ENCODE measurements around the gene IPO13. TPM values are rescaled to one million over a fixed set of nuclear protein-coding genes. Genes with fewer than 3 reads are reported as not detected.

Gene IPO13
- total RNA-seq, 1 donor from 2014 or later: 8.6 TPM

DNA sequence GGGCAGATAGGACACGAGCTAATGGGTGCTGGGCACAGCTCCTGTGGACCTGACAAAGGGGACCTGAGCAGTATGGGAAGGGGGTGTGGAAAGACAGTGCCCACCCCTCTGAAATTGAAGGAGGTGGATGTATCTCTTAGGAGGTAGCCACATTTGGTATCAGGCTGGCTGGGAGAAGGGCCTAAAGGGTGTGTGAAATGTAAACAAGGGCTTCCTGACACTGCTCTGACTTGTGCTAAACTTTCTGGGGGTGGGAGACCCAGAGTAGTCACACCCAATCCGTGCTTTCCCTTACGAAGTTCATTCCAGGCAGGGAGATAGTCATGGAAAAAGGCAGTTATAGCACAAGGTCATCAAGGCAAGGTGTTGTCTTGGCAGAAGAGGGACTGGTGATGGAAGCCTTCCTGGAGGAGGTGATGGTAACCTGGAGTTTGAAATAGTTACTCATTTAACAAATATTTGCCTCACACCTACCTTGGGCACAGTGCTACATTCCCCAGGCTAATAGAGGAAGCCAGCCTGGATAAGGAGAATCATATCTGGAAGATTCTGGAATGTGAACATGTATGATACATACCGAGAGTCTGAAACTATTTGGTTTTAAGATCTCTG is 39.3 kb downstream of the IPO13 start:
- DNase-seq (ENCODE audit: low read depth, low spot score): no peak

DNA sequence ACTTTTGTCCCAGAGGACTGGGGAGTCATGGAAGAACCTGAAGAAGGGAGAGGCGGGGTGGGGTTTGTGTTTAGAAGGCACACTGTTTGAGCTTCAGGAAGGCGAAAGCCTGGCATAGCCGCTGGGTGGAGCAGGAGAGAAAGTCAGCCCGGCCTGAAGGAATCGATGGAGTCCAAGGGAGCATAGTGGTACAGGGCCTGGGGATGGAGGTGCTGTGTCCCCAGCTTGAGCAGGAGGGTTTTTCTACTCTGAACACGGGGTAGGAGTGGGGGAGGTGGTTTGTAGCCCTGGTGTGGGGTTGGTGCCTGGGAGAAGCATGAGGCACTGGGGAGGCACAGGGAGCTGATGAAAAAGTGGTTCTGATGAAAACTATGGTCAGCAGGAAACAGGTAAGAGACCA is 40.0 kb downstream of the IPO13 start:
- no peak for DNase-seq (ENCODE audit: low read depth, low spot score)

DNA sequence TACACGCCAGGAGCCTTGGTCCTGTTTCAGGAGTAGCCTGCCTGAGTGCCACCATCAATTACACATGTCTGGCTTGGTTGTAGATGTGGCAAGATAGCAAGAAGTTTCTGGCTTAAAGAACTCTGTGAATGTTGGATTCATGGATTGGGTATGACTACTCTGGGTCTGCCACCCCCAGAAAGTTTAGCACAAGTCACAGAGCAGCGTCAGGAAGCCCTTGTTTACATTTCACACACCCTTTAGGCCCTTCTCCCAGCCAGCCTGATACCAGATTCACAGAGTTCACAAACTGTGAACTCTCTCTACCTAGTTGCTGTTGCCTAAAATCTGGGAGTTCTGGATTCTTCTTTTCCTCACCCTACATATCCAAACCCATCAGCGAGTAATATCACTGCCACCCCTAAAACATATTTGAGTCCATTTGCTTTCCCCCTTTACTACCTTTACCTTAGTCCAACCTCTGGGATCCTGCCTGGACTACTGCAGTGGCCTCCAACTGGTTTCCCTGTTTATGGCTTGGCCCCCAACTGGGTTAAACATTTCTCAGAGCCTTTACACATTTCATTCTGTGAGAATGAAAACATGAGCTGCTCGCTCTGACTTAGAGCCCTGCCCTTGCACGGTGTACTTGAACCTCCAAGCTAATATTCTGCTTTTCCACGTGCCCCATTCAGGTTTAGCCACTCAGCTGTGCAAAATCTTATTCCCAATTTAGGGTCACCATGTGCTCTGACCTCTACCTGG is 40.6 kb downstream of the IPO13 start:
- DNase-seq (ENCODE audit: low read depth, low spot score): no peak

DNA sequence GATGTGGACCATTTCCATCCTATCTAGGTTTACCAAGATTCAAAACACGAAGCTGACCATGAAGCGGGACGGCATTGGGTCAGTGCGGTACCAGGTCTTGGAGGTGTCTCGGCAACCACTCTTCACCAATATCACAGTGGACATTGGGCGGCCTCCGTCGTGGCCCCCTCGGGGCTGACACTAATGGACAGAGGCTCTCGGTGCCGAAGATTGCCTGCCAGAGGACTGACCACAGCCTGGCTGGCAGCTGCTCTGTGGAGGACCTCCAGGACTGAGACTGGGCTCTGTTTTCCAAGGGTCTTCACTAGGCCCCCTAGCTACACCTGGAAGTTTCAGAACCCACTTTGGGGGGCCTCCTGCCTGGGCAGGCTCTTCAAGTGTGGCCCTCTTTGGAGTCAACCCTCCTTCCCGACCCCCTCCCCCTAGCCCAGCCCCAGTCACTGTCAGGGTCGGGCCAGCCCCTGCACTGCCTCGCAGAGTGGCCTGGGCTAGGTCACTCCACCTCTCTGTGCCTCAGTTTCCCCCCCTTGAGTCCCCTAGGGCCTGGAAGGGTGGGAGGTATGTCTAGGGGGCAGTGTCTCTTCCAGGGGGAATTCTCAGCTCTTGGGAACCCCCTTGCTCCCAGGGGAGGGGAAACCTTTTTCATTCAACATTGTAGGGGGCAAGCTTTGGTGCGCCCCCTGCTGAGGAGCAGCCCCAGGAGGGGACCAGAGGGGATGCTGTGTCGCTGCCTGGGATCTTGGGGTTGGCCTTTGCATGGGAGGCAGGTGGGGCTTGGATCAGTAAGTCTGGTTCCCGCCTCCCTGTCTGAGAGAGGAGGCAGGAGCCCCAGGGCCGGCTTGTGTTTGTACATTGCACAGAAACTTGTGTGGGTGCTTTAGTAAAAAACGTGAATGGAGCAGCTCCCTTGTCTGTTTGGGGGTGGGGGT is 43.8 kb downstream of the IPO13 start:
- DNase-seq (ENCODE audit: low read depth, low spot score): no peak

DNA sequence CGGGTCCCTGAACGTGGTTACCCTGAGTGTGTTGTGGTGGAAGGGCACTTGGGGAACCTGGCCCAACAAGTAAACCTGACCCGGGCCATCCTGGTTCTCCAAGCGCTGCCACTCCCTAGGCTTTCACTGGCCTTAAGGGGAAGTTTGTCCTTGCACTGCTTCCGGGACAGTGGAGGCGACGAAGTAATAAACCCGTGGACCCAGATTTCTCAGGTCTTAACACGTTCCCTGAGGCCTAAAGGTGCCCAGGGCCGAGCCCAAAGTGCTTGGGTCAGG is 44.4 kb downstream of the IPO13 start:
- DNase-seq (ENCODE audit: low read depth, low spot score): no peak

DNA sequence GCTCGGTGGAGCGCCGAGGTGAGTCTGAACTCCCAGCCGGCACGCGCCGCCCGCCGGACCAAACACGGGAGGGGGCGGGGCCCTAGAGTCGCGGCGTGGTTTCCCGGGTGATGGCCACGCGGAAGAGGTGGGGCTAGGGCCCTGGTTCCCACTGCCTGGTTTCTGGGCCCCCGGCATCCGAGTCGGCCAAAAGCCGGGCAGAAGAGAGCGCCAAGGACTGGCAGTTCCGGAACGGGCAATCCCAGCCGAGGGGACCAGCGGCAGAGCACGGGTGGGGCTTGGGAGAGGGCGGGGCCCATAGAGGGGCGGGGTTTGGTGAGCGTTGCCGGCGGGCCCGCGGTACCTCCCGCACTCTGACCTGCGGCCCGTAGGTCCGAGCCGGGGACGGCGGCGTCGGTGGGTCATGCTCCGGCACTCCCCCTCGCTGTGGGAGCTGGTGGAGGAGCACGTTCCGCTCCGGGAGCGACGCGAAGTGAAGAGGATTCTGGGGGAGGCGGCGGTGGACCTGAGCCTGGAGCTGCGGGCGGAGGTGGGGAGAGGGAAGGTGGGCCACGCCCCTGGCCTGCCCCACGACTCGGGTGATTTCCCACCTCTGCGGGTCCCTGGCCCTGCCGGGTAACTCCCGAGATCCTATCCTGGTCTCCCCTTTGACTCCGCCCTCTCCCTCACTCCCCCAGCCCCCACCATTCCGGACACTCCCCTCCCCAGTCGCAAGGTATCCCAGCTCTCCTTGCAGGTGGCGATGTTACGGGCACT is 44.9 kb downstream of the IPO13 start, which contains the start of gene CCDC24:
Gene CCDC24 (plus strand): TSS at position 124 of the 756 bp plus-strand sequence. CDS start 280 bp downstream, at position 404.
- DNase-seq (ENCODE audit: low read depth, low spot score): no peak

DNA sequence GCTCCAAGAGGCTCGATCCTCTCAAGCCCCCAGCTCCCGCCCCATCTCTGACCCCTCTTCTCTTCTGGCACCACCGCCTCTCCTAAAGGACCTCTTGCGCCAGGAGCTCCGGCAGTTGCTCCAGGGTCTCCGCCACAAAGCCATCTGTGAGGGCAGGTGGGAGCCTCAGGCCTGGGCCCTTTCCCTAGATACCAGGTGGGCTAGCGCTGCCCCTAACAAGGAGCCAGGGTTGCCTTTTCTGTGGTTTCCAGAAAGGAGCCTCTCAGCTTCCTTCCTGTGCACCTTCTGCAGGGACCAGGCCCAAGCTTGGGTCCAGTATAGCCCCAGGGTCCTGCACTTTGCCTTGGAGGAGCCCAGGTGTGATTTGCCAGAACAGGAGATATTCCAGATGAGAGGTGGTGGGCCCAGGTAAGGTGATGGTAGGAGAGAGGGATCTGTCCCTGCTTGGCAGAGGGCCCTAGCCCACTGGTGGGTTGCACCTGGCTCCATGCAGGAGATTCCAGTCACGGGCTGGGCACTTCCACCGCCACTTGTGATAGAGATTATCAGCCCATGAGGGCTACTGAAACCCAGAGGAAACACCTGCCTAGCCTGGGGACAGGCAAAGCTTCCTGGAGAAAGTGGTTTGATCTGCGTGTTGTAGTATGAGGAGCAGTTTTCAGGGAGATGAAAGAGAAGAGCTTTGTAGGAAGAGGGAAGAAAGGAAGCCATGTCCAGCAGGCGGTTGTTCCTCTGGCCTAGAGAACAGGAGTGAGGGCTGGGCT is 45.7 kb downstream of the IPO13 start:
- no peak for DNase-seq (ENCODE audit: low read depth, low spot score)

DNA sequence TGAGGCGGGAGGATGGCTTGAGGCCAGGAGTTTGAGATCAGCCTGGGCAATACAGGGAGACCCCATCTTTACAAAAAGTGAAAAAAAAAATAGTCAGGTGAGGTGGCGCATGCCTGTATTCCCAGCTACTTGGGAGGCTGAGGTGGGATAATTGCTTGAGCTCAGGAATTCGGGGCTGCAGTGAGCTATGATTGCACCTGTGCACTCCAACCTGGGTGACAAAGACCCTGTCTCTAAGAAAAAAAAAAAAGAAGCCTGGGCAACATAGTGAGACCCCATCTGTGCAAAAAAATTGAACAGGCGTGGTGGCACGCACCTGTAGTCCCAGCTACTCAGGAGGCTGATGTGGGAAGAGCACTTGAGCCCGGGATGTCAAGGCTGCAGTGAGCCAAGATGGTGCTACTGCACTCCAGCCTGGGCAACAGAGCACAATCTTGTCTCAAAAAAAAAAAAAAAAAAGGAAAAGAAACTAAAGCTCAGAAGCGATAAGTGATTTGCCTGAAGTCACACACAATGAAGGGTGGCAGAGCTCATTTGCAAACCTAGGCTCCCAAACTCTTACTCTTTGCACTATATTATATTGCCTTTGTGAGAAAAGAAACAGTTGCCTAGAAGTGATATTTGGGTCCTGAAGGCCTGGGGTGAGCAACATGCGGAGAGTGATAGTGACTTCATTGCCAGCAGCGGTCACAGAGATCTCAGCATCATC is 46.6 kb downstream of the IPO13 start:
- DNase-seq (ENCODE audit: low read depth, low spot score): no peak

DNA sequence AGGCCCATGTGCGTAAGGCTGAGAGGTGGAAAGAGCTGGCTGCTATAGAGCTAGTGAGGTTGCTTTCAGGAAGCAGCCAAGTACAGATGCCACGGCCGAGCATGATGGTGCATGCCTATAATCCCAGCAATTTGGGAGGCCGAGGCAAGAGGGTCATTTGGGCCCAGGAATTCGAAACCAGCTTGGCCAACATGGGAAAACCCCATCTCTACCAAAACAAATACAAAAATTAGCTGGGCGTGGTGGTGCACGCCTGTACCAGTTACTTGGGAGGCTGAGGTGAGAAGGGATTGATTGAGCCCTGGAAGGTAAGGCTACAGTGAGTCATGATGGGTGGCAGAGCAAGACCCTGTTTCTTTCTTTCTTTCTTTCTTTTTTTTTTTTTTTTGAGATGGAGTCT is 47.3 kb downstream of the IPO13 start:
- DNase-seq (ENCODE audit: low read depth, low spot score): no peak

DNA sequence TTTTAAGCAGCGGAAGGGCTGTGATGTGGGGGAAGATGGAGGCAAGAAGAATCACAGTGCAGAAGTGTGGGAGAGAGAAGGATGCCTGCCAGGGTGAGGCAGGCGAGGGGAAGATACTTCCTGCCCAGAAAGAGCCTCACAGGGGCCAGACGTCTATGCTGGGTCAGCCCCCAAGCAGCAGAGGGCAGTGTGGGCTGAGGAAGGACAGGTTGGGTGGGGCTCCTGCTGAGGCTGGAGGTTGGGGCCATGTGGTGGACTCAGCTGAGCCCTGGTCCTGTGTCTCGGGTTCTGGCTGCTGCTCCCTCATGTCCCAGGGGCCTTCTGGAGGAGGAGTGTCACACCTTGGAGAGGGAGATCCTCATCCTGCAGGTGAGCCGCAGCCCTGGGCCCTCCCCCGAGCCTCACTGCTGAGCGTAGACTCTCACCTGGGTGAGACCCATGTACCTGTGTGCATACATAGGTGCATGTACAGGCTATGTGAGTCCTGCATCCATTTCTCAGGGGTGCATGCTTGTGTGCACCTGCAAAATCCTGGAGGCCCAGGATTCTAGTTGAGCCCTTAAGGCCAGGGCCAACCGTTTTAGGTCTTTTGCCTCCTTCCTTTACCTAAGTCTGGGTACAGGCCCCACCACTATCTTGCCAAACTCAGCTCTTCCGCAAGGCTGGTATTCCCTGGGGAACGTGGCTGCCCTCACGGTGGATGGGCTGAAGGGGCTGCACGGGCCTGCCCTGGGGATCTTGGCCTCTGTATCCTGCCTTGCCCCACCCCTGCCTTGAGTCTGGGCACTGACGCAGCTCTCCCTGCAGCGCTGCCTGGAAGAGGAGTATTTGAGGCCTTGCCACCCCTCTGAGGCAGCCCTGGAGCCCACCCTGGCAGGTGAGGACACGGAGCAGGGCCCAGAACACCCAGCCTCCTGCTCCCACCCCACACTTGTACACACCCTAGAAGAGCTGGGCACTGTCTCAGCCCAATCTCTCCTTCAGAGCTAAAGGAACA is 48.3 kb downstream of the IPO13 start:
- DNase-seq (ENCODE audit: low read depth, low spot score): no peak

DNA sequence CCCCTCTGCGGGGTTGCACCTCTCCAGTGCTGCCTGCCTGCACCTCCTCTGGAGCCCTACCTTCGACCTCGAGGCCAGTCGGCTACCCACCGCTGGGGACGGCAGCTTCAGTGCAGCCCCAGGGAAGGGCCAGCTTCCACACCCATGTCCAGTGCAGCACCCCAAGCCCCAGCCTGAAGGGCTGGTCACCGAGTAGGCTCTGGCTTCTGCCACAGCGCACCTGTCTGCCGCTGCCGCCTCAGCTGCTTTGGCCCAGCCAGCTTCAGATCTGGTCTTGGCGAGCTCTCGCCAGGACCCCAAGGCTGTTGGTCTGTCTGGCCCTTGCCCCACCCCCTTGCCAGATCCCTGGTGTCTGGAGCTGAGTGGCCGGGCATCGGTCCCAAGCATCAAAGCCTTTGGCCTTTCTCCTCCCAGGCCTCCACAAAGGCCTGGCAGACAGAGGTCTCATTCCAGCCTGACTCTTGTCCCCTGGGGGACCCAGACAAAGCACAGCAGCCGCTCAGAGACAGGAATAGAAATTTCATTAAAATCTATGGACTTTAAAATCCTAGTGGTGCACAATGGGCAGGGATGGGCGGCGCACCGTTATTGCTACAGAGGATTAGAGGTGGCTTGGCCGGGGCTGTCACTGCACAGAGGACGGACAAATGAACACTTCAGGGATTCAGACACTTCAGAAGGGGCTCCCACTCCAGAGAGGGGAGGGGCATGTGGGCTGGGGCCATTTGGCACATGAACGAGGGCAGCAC is 49.4 kb downstream of the IPO13 start:
- DNase-seq (ENCODE audit: low read depth, low spot score): no peak

DNA sequence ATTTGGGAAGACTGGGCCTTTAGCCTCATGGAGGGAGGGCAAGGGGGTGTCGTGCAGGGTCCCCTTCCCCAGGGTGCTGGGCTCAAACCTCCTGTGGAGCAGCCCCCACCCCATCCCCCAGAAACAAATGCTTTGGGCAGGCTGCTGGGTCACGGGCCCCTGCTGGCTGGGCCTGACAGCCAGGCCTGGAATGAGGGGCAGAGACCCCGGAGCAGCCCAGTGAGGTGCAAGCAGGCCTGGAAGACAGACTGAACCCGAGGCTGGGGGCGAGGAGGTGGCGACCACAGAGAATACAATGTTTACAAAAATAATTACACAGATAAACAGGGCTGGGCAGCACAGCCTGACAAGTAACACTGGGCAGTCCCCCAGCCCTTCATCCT is 50.0 kb downstream of the IPO13 start:
- no peak for DNase-seq (ENCODE audit: low read depth, low spot score)

DNA sequence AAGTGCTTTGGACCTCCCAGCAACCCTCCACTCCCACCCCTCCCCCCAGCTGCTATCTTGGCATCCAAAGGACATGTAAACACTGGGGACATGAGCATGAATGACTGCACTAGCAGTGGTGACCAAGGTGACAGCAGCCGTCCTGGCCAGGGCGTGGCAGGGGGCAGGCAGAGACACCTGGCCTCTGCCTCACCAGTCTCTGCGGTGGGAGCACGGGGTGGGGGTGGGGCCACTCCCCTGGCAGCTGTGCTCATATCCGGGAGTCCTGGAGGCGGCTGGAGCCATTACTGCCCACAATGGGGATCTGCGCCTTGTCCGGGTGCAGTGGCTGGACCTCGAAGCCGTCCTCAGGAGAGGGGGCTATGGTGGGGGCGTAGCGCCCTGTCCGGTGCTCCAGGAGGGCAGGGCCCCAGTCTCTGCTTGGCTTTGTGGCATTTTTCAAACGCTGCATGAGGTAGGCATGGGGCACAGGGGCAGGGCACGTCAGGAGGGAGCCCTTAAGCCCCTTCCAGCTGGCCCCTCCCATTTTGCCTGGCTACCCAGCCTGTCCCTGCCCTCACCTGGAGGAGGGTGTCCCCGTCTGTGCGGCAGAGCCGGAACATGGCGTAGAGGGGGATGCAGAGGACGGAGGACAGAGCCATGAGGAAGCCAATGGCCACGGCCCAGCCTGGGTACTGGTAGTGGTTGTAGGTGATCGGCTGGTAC is 50.7 kb downstream of the IPO13 start:
- no peak for DNase-seq (ENCODE audit: low read depth, low spot score)

DNA sequence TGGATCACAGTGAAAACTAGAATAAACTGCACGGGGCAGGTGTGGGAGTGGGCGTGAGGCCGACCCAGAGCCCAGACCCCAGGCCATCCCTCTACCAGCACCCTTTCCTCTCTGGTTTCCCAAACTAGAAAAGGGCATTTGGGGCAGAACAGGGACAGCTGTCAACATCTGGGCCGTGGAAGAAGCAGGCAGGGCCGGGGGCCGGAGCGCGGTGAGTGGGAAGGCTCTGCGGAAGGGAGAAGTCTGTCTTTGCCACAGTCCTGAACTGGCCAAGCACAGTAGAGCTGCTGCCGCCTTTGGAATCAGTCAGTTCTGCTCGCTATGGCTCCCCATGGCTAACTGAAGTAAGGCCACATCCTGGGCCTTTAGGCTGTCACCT is 51.2 kb downstream of the IPO13 start:
- DNase-seq (ENCODE audit: low read depth, low spot score): no peak

DNA sequence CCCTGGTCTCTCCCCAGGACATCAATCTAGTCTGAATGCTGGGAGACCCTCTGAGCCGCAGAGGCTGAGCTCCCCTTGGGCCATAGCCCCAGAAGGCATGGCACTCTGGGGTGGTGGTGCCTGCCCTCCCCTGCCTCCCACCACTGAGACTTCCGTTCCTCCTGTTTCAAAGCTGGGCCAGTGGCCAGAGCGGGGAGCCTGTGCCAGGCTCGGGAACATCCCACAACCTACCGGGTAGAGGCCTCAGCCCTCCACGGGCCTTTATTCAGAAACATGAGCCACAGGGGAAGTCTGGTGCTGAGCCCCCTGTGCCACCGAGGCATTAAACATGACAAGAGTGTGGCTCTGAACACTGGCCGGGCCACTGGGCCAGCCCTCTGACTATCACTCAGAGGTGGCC is 52.7 kb downstream of the IPO13 start:
- no peak for DNase-seq (ENCODE audit: low read depth, low spot score)

DNA sequence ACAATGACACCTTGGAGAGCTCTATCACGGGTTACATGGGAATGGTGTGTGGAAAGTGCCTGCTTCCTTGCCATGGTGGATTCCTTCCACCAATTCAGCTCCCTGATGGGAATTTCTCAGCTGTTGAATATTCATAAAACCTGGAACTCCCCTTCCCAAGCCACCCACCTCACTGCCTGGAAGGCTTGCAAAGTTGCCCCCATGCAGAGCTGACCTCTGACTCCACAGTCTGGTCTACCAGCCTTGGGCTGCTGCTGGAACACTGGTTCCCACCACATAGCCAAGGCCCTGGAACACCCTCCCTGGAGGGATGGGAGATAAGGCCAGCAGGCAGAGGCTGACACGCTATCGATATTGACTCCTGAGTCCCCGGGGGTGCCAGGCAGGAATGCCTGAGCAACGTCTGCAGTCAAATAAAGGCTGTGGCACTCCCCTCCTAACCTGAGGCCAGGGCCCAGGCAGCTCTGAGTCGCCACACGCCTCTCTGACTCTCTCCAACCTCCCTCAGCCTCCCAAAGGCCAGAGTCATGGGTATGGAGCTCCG is 53.4 kb downstream of the IPO13 start:
- DNase-seq (ENCODE audit: low read depth, low spot score): no peak

DNA sequence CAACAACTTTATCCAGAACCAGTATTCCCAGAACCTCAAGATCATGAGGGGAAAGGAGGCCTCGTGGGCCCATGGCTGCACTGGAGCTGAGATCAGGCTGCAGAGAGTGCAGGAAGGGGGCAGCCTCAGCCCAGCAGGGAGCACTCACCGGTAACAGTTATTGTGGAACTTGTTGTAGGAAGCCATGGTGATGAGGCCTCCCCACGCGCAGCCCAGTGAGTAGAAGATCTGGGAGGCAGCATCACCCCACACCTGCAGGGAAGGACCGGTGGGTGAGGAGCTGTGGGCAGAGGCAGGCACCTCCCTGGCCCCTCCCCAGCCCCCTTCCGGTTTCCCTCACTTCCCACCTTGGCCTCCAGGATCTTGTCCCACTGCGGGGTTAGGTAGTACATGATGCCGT is 55.4 kb downstream of the IPO13 start:
- DNase-seq (ENCODE audit: low read depth, low spot score): no peak

Data from pulmonary artery endothelial cell (primary cell).